Stimulated activated CD8-positive, alpha-beta memory T cell treated with anti-CD3 and anti-CD28 coated beads, Interleukin-15, amount 100 ng/mL, for 48 hours (primary cell): ENCODE measurements around the gene OR7D2.
A peak's percentile ranks its signal among the peaks of the same experiment; 100 is the strongest.

ENCODE experiments used
- DNase-seq, 2 donors: peaks; one replicate each; pipeline ENCODE4 v3.0.0-alpha.2; 2020; ENCODE audit warnings: low read depth in 2 of 2

The OR7D2 gene

GRCh38 chr19:9205501-9206113, 26.8 kb downstream of the OR7D2 start:
- DNase-seq = peak; percentile 39 to 49

GRCh38 chr19:9219489-9219888, 40.7 kb downstream of the OR7D2 start, which contains the start of gene OR7D4:
Gene OR7D4, minus strand, starts transcription at chr19:9219589. Its CDS starts 4,752 bp downstream, at chr19:9214837.
- no peak for DNase-seq
